H1 (cell line): Measurements from ENCODE around the gene IGSF11. TPM values are rescaled to one million over a fixed set of nuclear protein-coding genes. Genes with fewer than 3 reads are reported as not detected.

Source experiments
- CTCF ChIA-PET: fragments of 300-600 bp; sonication (Branson Sonifier 250); formaldehyde crosslinking; loops from one replicate; lab custom pipeline; 2021; ENCODE audit not compliant: partially characterized antibody; lab: Charles Lee
- POLR2A ChIA-PET: fragments of 300-600 bp; sonication (Branson Sonifier 250); formaldehyde crosslinking; loops from one replicate; lab custom pipeline; 2021; ENCODE audit warnings: inconsistent platforms; ENCODE audit not compliant: partially characterized antibody; lab: Charles Lee
- DNase-seq, 2 experiments: peaks; one replicate each; pipeline versions ENCODE4 v3.0.0 to v3.0.0-alpha.2; 2010 to 2022; ENCODE audit warnings: low spot score in 2 of 2, low read depth in 1 of 2, mixed read lengths in 1 of 2
- FAIRE-seq: peaks from 2 replicates; lab custom pipeline; 2011; peaks lifted over from hg19 to GRCh38; lab: Jason Lieb, UNC
- H2AFZ ChIP-seq: 2 replicates; pipeline ENCODE4 v1.8.1; 2012; ENCODE audit warnings: low read length, inconsistent platforms
- H2AK5ac ChIP-seq: 2 replicates; pipeline ENCODE4 v1.6.1; 2013; ENCODE audit warnings: low read depth, low read length
- H2BK120ac ChIP-seq: replicated peaks from 2 replicates; pipeline ENCODE3; 2013; ENCODE audit warnings: low read depth, low read length, inconsistent platforms
- H2BK12ac ChIP-seq: 2 replicates; pipeline ENCODE4 v1.6.1; 2013; ENCODE audit warnings: low read depth, low read length
- H2BK15ac ChIP-seq: 2 replicates; pipeline ENCODE4 v1.6.1; 2013; ENCODE audit warnings: low read length
- H2BK20ac ChIP-seq: 2 replicates; pipeline ENCODE4 v1.6.1; 2013; ENCODE audit warnings: low read length
- H2BK5ac ChIP-seq: 2 replicates; pipeline ENCODE4 v1.6.1; 2013; ENCODE audit warnings: low read depth, low read length
- H3K14ac ChIP-seq: 2 replicates; pipeline ENCODE4 v1.6.1; 2013; ENCODE audit warnings: inconsistent platforms; ENCODE audit not compliant: insufficient read length
- H3K18ac ChIP-seq: 2 replicates; pipeline ENCODE4 v1.6.1; 2013; ENCODE audit warnings: low read length; ENCODE audit errors: extremely low read depth
- H3K23ac ChIP-seq: 2 replicates; pipeline ENCODE4 v1.6.1; 2013; ENCODE audit warnings: inconsistent platforms; ENCODE audit not compliant: insufficient read length
- H3K23me2 ChIP-seq: 2 replicates; pipeline ENCODE4 v1.6.1; 2013; ENCODE audit warnings: low read depth, low read length
- H3K27ac ChIP-seq: 2 replicates; pipeline ENCODE4 v1.6.1; 2011; ENCODE audit warnings: low read depth, low read length, inconsistent platforms
- H3K27me3 ChIP-seq, 4 experiments: replicated peaks in 1 of 4; 1 replicate in 1 of 4; 2 replicates in 3 of 4; pipeline versions ENCODE4 v1.6.1 to v1.8.1; 2011 to 2013; ENCODE audit warnings: low read length in 3 of 4, mild to moderate bottlenecking in 3 of 4, inconsistent platforms in 2 of 4, mixed read lengths in 2 of 4, moderate library complexity in 1 of 4; ENCODE audit not compliant: control insufficient read depth in 3 of 4, insufficient read depth in 3 of 4; ENCODE audit errors: extremely low read depth in 1 of 4
- H3K36me3 ChIP-seq, 4 experiments: 2 replicates each; pipeline versions ENCODE4 v1.6.1 to v1.8.1; 2011 to 2013; ENCODE audit warnings: mild to moderate bottlenecking in 4 of 4, low read length in 3 of 4, moderate library complexity in 2 of 4, control low read depth in 1 of 4, inconsistent platforms in 1 of 4; ENCODE audit not compliant: insufficient read depth in 4 of 4, control insufficient read depth in 2 of 4
- H3K4ac ChIP-seq: replicated peaks from 2 replicates; pipeline ENCODE3; 2013; ENCODE audit warnings: low read length, low read depth, mixed read lengths, inconsistent platforms; ENCODE audit not compliant: insufficient read length
- H3K4me1 ChIP-seq, 4 experiments: replicated peaks in 1 of 4; 1 replicate in 1 of 4; 2 replicates in 3 of 4; pipeline versions ENCODE4 v1.6.1 to v1.8.1; 2011 to 2013; ENCODE audit warnings: low read length in 3 of 4, inconsistent platforms in 2 of 4, mixed read lengths in 1 of 4; ENCODE audit not compliant: insufficient read depth in 4 of 4, control insufficient read depth in 3 of 4
- H3K4me2 ChIP-seq, 2 experiments: 2 replicates each; pipeline versions ENCODE4 v1.6.1 to v1.8.1; 2011 to 2013; ENCODE audit warnings: low read depth in 2 of 2, low read length in 2 of 2, control low read depth in 1 of 2, inconsistent platforms in 1 of 2, mild to moderate bottlenecking in 1 of 2; ENCODE audit not compliant: insufficient read depth in 1 of 2
- H3K4me3 ChIP-seq, 4 experiments: fragments of 200-600, 300-600 bp in 1 of 4; sonication (generic), shearing (Covaris generic), sonication (Bioruptor Twin) in 1 of 4; 2 replicates each; pipeline versions ENCODE4 v1.5.1 to v1.8.1; 2011 to 2016; ENCODE audit warnings: low read length in 4 of 4, low read depth in 3 of 4, control low read depth in 2 of 4, inconsistent platforms in 2 of 4, mild to moderate bottlenecking in 2 of 4, mixed read lengths in 1 of 4, moderate library complexity in 1 of 4; ENCODE audit not compliant: insufficient read depth in 2 of 4; ENCODE audit errors: extremely low read depth in 1 of 4
- H3K56ac ChIP-seq: replicated peaks from 2 replicates; pipeline ENCODE3; 2013; ENCODE audit warnings: low read depth, mild to moderate bottlenecking, mixed read lengths, low read length, inconsistent platforms; ENCODE audit not compliant: insufficient read length
- H3K79me1 ChIP-seq: 2 replicates; pipeline ENCODE4 v1.6.1; 2013; ENCODE audit warnings: low read depth, low read length, control low read depth
- H3K79me2 ChIP-seq, 2 experiments: 2 replicates each; pipeline versions ENCODE4 v1.6.1 to v1.8.1; 2012 to 2013; ENCODE audit warnings: low read length in 2 of 2, mild to moderate bottlenecking in 2 of 2, inconsistent platforms in 1 of 2; ENCODE audit not compliant: insufficient read depth in 2 of 2, control insufficient read depth in 1 of 2
- H3K9ac ChIP-seq, 4 experiments: replicated peaks in 1 of 4; 1 replicate in 1 of 4; 2 replicates in 3 of 4; pipeline versions ENCODE4 v1.6.1 to v1.8.1; 2011 to 2013; ENCODE audit warnings: low read depth in 3 of 4, low read length in 3 of 4, control low read depth in 2 of 4, mild to moderate bottlenecking in 2 of 4, moderate library complexity in 2 of 4, inconsistent platforms in 1 of 4; ENCODE audit errors: extremely low read depth in 1 of 4
- H3K9me3 ChIP-seq, 2 experiments: 2 replicates each; pipeline versions ENCODE4 v1.6.1 to v1.8.1; 2012 to 2013; ENCODE audit warnings: mild to moderate bottlenecking in 2 of 2, moderate library complexity in 2 of 2, control low read depth in 1 of 2, inconsistent platforms in 1 of 2, low read depth in 1 of 2, low read length in 1 of 2, mixed read lengths in 1 of 2; ENCODE audit not compliant: insufficient read depth in 2 of 2
- H4K20me1 ChIP-seq, 2 experiments: replicated peaks in 1 of 2; 2 replicates each; pipeline versions ENCODE3 to v1.8.1; 2011 to 2013; ENCODE audit warnings: inconsistent platforms in 2 of 2, low read length in 2 of 2, mild to moderate bottlenecking in 1 of 2; ENCODE audit not compliant: insufficient read depth in 2 of 2, control insufficient read depth in 1 of 2
- H4K5ac ChIP-seq: 2 replicates; pipeline ENCODE4 v1.6.1; 2013; ENCODE audit warnings: low read length, low read depth, mixed read lengths, inconsistent platforms; ENCODE audit not compliant: insufficient read length
- H4K8ac ChIP-seq: 2 replicates; pipeline ENCODE4 v1.8.0; 2013; ENCODE audit warnings: mild to moderate bottlenecking, moderate library complexity, low read length, inconsistent platforms; ENCODE audit not compliant: insufficient read depth; ENCODE audit errors: extremely low read depth
- H4K91ac ChIP-seq: replicated peaks from 2 replicates; pipeline ENCODE3; 2013; ENCODE audit warnings: low read length, mixed read lengths, inconsistent platforms; ENCODE audit not compliant: insufficient read length
- CHD1 ChIP-seq: IDR thresholded peaks from 2 replicates; pipeline ENCODE4 v1.6.1; 2012; ENCODE audit warnings: low read depth, low read length, improper control_type of control experiment
- CHD2 ChIP-seq: IDR thresholded peaks from 2 replicates; pipeline ENCODE4 v1.6.1; 2012; ENCODE audit warnings: low read length, improper control_type of control experiment
- EP300 ChIP-seq, 2 experiments: IDR thresholded peaks; 1 replicate in 1 of 2; 2 replicates in 1 of 2; pipeline ENCODE4 v1.6.1; 2011 to 2012; ENCODE audit warnings: low read depth in 2 of 2, low read length in 2 of 2, mild to moderate bottlenecking in 2 of 2, borderline replicate concordance in 1 of 2, inconsistent platforms in 1 of 2, moderate library complexity in 1 of 2
- GTF2F1 ChIP-seq: IDR thresholded peaks from 2 replicates; pipeline ENCODE4 v1.6.1; 2012; ENCODE audit warnings: low read depth, low read length, improper control_type of control experiment, borderline replicate concordance
- JUN ChIP-seq: IDR thresholded peaks from 2 replicates; pipeline ENCODE4 v1.6.1; 2011; ENCODE audit warnings: low read depth, mild to moderate bottlenecking, improper control_type of control experiment, low read length
- JUND ChIP-seq: IDR thresholded peaks from 2 replicates; pipeline ENCODE4 v1.6.1; 2011; ENCODE audit warnings: mild to moderate bottlenecking, improper control_type of control experiment, low read length
- KDM4A ChIP-seq: IDR thresholded peaks from one replicate; pipeline ENCODE4 v1.7.1; 2012; ENCODE audit warnings: low read depth, mild to moderate bottlenecking, moderate library complexity, low read length, inconsistent platforms; ENCODE audit not compliant: severe bottlenecking
- PHF8 ChIP-seq: fragments of 200-600 bp; sonication (generic); conservative IDR thresholded peaks from 2 replicates; pipeline ENCODE4 v1.7.1; 2012; ENCODE audit warnings: low read depth, mild to moderate bottlenecking, inconsistent platforms, low read length, moderate library complexity
- POLR2A ChIP-seq, 2 experiments: IDR thresholded peaks; 1 replicate in 1 of 2; 2 replicates in 1 of 2; pipeline ENCODE4 v1.6.1; 2011; ENCODE audit warnings: low read depth in 2 of 2, low read length in 2 of 2, mild to moderate bottlenecking in 2 of 2; ENCODE audit errors: control extremely low read depth in 1 of 2
- RBBP5 ChIP-seq: IDR thresholded peaks from 2 replicates; pipeline ENCODE4 v1.7.1; 2012; ENCODE audit warnings: low read depth, mild to moderate bottlenecking, inconsistent platforms, low read length, moderate library complexity, borderline replicate concordance
- SP1 ChIP-seq: IDR thresholded peaks from 2 replicates; pipeline ENCODE4 v1.6.1; 2011; ENCODE audit warnings: low read depth, low read length
- SUZ12 ChIP-seq: fragments of 200-600 bp; sonication (generic); IDR thresholded peaks from 2 replicates; pipeline ENCODE4 v1.6.1; 2012; ENCODE audit warnings: mild to moderate bottlenecking, inconsistent platforms, low read length, moderate library complexity, mixed read lengths
- TAF7 ChIP-seq: optimal IDR thresholded peaks from 2 replicates; pipeline ENCODE3; 2011; ENCODE audit warnings: low read depth, mild to moderate bottlenecking, inconsistent platforms, low read length, moderate library complexity, borderline replicate concordance
- WGBS, 2 experiments: shearing (Covaris generic) in 1 of 2; methylation state at CpG; one replicate each; pipeline versions ENCODE4 v1.1.6 to v1.1.7; 2013 to 2015; ENCODE audit warnings: low lambda C conversion rate in 2 of 2, mixed read lengths in 2 of 2, inconsistent platforms in 1 of 2, low coverage in 1 of 2, missing lambda C conversion rate in 1 of 2; ENCODE audit not compliant: insufficient replicate concordance in 2 of 2, insufficient coverage in 1 of 2, insufficient read length in 1 of 2; ENCODE audit errors: extremely low coverage in 1 of 2, missing lambda C conversion rate in 1 of 2; 5-methylcytosine and 5-hydroxymethylcytosine counted together
- polyA plus RNA-seq, 7 experiments: library from polyadenylated mRNA; depleted of rRNA in 3 of 7; stranded (reverse) in 5 of 7; unstranded in 2 of 7; fragments of >200 nt in 5 of 7; fragments of 200-250 nt in 2 of 7; gene quantifications; 1 replicate in 5 of 7; 2 replicates in 1 of 7; 4 replicates in 1 of 7; pipeline versions ENCODE4 v1.2.1 to v1.2.3, GENCODE V29; 2011 to 2013; ENCODE audit warnings: missing spikeins in 2 of 7, mixed read lengths in 2 of 7
- total RNA-seq: library from RNA; stranded (reverse); fragmentation: NEBNext Ultra II Directional; extraction: Animal tissue kit (Norgen Biotek cat#: 25700); gene quantifications from 2 replicates; pipeline ENCODE4 v1.2.1, GENCODE V29; 2021
- TF ChIP-seq, protein P1 (sequence below): IDR thresholded peaks from 2 replicates; pipeline ENCODE4 v1.6.1; 2012; ENCODE audit warnings: inconsistent platforms

The IGSF11 gene
- total and polyA plus RNA-seq, 2 of the 8 experiments (the other 6 are each of a cell fraction or from before 2014, with no cell fraction given): 1.1 to 4.1 TPM

DNA sequence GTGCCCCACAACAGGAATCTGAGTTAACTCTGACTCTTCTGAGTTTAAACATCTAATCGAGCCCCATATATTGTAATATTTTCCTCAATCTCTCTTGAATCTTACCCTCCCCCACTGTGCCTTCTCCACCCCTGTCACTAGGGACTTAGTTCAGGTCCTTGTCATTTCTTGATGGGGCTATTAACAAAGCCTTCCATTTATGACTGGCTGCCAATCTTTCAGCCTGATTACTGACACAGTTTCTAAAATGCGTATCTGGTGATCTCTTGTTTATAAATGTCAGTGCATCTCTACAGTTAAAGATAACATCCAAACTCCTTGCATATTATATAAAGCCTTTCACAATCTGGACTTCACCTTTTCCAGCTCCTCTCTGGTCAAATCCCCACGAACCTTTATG is 124.3 kb downstream of the IGSF11 start:
- H3K4me3 ChIP-seq: no peak overlapping the region
- no peak overlapping the region for H3K56ac ChIP-seq
- 93% methylated on average over 3 of the region's 3 CpGs; no CpG with 5 or more reads in 1 of the 2 experiments for WGBS, 2 experiments
- H3K23me2 ChIP-seq: no peaks in the 10 kb centered on the region
- no peak overlapping the region for H3K18ac ChIP-seq
- no peak overlapping the region for H3K27ac ChIP-seq
- H2BK5ac ChIP-seq: no peak overlapping the region
- H2AFZ ChIP-seq: no peak overlapping the region
- no peak overlapping the region for H4K5ac ChIP-seq
- ChIA-PET POLR2A (no interaction called here), CTCF (interaction anchor here (8.0 kb wide), 1 partner anchor 27 kb away, joined by 42 read pairs; no protein-coding TSS in a partner anchor)
- H3K4me2 ChIP-seq: no peak overlapping the region
- H3K23ac ChIP-seq: no peak overlapping the region
- no peak overlapping the region for H3K9ac ChIP-seq
- H2AK5ac ChIP-seq: no peak overlapping the region
- no peak overlapping the region for H2BK12ac ChIP-seq
- no peaks in the 10 kb centered on the region for H3K79me1 ChIP-seq
- no peaks in the 10 kb centered on the region for H4K20me1 ChIP-seq
- DNase-seq (no peak), FAIRE-seq (no peak)
- peaks cover 0 to 3% (median 0%) of the 10 kb centered on the region in 4 experiments; a peak in 2 of 7 replicates for H3K4me1 ChIP-seq
- H3K27me3 ChIP-seq: no peaks in the 10 kb centered on the region
- no peak overlapping the region for H4K91ac ChIP-seq
- no peak overlapping the region for H2BK20ac ChIP-seq
- no peak overlapping the region for H2BK15ac ChIP-seq
- no peaks in the 10 kb centered on the region for H3K36me3 ChIP-seq
- no peaks in the 10 kb centered on the region for H3K9me3 ChIP-seq
- no peak overlapping the region for H3K14ac ChIP-seq
- no peak overlapping the region for H3K4ac ChIP-seq
- H3K79me2 ChIP-seq: no peaks in the 10 kb centered on the region
- H4K8ac ChIP-seq: no peak overlapping the region
- no peak overlapping the region for H2BK120ac ChIP-seq
- no peak for TF ChIP-seq SUZ12
- TF ChIP-seq, protein P1, sequence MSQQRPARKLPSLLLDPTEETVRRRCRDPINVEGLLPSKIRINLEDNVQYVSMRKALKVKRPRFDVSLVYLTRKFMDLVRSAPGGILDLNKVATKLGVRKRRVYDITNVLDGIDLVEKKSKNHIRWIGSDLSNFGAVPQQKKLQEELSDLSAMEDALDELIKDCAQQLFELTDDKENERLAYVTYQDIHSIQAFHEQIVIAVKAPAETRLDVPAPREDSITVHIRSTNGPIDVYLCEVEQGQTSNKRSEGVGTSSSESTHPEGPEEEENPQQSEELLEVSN: no peak
- TF ChIP-seq CHD1: no peak
- TF ChIP-seq JUN: no peak
- no peak for TF ChIP-seq TAF7
- no peak for TF ChIP-seq GTF2F1
- TF ChIP-seq EP300 (IDR thresholded peaks at IDR 0.05; ENCODE audit: borderline replicate concordance in 1 of 2, low read depth in 2 of 2, low read length in 2 of 2): no peak
- TF ChIP-seq CHD2: no peak
- TF ChIP-seq PHF8: no peak
- TF ChIP-seq KDM4A: no peak
- TF ChIP-seq JUND: no peak
- TF ChIP-seq POLR2A (IDR thresholded peaks at IDR 0.05; ENCODE audit: control extremely low read depth in 1 of 2, low read depth in 2 of 2, low read length in 2 of 2): no peak
- no peak for TF ChIP-seq SP1
- TF ChIP-seq RBBP5: no peak
